ENCODE measurements around the gene PIGQ.

Gene PIGQ

DNA sequence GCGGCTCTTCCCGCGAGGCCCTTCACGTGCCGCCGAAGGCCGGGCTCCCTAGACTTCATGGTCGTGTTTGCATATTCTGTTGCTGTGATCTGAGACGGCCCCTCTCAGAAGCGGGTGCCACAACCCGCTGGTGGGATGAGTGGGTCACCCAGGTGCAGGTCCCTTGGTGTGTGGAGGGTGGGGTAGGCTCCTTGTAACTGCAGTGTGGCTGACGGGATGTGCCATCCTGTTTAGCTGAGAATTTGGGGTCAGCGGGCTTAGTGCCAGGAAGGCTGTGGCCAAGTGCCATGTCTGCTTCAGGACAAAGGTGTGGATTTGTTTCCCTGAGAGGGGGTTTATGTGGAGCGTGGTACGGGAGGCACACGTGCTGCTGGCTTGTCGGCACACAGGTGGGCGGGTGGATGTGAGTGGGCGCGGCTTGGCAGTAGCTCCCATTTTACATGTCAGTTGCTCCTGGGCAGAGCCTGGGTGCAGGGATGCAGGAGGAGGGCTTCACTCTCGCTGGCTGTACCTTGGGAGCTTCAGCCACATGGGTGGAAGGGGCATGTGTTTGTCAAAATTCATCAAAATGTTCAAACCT is 51.8 kb downstream of the PIGQ start:
- Histone ChIP-seq H3K36me3 (ENCODE audit: control insufficient read depth, insufficient read depth, low read length) (peaks cover 4% of the 10 kb centered on the region), H3K4me3 (ENCODE audit: insufficient read depth, low read depth, low read length, poor library complexity, severe bottlenecking) (no peak overlapping the region), H3K9me3 (ENCODE audit: control insufficient read depth, low read length) (no peaks in the 10 kb centered on the region), H3K4me1 (ENCODE audit: control insufficient read depth, insufficient read depth, low read length, poor library complexity, severe bottlenecking) (no peaks in the 10 kb centered on the region), H3K27ac (ENCODE audit: insufficient read depth, low read length, poor library complexity, severe bottlenecking) (no peak overlapping the region), H3K27me3 (replicated peaks; ENCODE audit: control insufficient read depth, insufficient read depth, low read length, poor library complexity, severe bottlenecking) (no peaks in the 10 kb centered on the region)
- no peak for DNase-seq

DNA sequence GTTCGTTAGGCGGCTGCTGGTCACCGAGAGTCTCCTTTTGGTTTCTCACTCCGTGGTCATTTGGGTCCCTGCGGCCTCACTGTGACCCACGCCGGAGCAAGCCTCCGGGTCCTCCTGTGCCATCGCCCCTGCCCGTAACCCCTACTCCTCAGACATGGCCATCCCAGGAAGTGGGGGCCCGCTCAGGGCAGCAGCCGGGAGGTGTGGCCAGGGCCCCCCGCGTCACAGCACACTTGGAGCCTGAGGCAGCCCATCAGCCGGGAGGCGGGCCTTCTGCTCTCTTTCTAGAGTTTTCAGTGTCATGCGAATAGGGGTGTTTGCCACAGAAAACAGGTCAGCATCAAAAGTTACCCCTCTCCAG is 53.1 kb downstream of the PIGQ start:
- Histone ChIP-seq H3K4me3 (ENCODE audit: insufficient read depth, low read depth, low read length, poor library complexity, severe bottlenecking) (no peak overlapping the region), H3K27ac (ENCODE audit: insufficient read depth, low read length, poor library complexity, severe bottlenecking) (no peak overlapping the region), H3K4me1 (ENCODE audit: control insufficient read depth, insufficient read depth, low read length, poor library complexity, severe bottlenecking) (no peaks in the 10 kb centered on the region), H3K27me3 (replicated peaks; ENCODE audit: control insufficient read depth, insufficient read depth, low read length, poor library complexity, severe bottlenecking) (no peaks in the 10 kb centered on the region), H3K9me3 (ENCODE audit: control insufficient read depth, low read length) (no peaks in the 10 kb centered on the region), H3K36me3 (ENCODE audit: control insufficient read depth, insufficient read depth, low read length) (peaks cover 8% of the 10 kb centered on the region)
- no peak for DNase-seq

GRCh38 chr16:624526-625070 is 54.8 kb downstream of the PIGQ start:
- Histone ChIP-seq H3K27ac (ENCODE audit: insufficient read depth, low read length, poor library complexity, severe bottlenecking) (no peak overlapping the region), H3K4me3 (ENCODE audit: insufficient read depth, low read depth, low read length, poor library complexity, severe bottlenecking) (no peak overlapping the region), H3K4me1 (ENCODE audit: control insufficient read depth, insufficient read depth, low read length, poor library complexity, severe bottlenecking) (no peaks in the 10 kb centered on the region), H3K9me3 (ENCODE audit: control insufficient read depth, low read length) (no peaks in the 10 kb centered on the region), H3K27me3 (replicated peaks; ENCODE audit: control insufficient read depth, insufficient read depth, low read length, poor library complexity, severe bottlenecking) (no peaks in the 10 kb centered on the region), H3K36me3 (ENCODE audit: control insufficient read depth, insufficient read depth, low read length) (peaks cover 11% of the 10 kb centered on the region)
- DNase-seq = no peak

GRCh38 chr16:625117-625976 is 55.6 kb downstream of the PIGQ start:
- DNase-seq = no peak
- H3K4me1 ChIP-seq (ENCODE audit: control insufficient read depth, insufficient read depth, low read length, poor library complexity, severe bottlenecking) = no peaks in the 10 kb centered on the region
- H3K27ac ChIP-seq (ENCODE audit: insufficient read depth, low read length, poor library complexity, severe bottlenecking) = no peak overlapping the region
- H3K4me3 ChIP-seq (ENCODE audit: insufficient read depth, low read depth, low read length, poor library complexity, severe bottlenecking) = no peak overlapping the region
- H3K9me3 ChIP-seq (ENCODE audit: control insufficient read depth, low read length) = no peaks in the 10 kb centered on the region
- H3K27me3 ChIP-seq (replicated peaks; ENCODE audit: control insufficient read depth, insufficient read depth, low read length, poor library complexity, severe bottlenecking) = no peaks in the 10 kb centered on the region
- peaks cover 11% of the 10 kb centered on the region for H3K36me3 ChIP-seq (ENCODE audit: control insufficient read depth, insufficient read depth, low read length)

- Histone ChIP-seq H3K9me3 (ENCODE audit: control insufficient read depth, low read length) (no peaks in the 10 kb centered on the region), H3K36me3 (ENCODE audit: control insufficient read depth, insufficient read depth, low read length) (peaks cover 11% of the 10 kb centered on the region), H3K27me3 (replicated peaks; ENCODE audit: control insufficient read depth, insufficient read depth, low read length, poor library complexity, severe bottlenecking) (no peaks in the 10 kb centered on the region), H3K4me3 (ENCODE audit: insufficient read depth, low read depth, low read length, poor library complexity, severe bottlenecking) (no peak overlapping the region), H3K27ac (ENCODE audit: insufficient read depth, low read length, poor library complexity, severe bottlenecking) (no peak overlapping the region), H3K4me1 (ENCODE audit: control insufficient read depth, insufficient read depth, low read length, poor library complexity, severe bottlenecking) (no peaks in the 10 kb centered on the region)
- no peak for DNase-seq
Observed at GRCh38 chr16:625977-626765, 56.4 kb downstream of the PIGQ start.

DNA sequence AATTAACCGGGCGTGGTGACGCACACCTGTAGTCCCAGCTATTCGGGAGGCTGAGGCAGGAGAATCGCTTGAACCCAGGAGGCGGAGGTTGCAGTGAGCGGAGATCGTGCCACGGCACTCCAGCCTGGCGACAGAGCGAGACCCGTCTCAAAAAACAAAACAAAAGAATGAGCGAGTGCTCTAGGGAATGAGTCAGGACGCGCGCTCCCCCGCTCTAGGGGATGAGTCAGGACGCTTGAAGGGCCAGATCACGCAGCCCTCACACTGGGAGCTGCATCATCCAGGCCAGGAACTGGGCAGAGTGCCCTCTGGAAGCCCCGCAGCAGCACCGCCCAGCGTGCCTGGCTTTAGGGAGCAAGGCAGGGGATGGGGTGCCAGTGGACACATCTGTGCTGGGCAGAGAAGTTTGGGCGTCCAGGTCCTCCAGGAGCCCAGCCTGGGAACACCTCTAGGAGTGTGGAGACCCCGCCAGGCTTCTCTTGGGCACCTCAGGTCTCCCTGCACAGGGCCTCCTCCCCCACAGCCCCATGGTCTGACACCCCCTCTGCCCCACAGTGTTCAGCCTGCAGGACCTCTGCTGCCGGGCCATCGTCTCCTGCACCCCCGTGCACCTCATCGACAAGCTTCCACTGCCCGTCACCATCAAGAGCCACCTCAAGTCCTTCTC is 57.2 kb downstream of the PIGQ start:
- DNase-seq = no peak
- H3K4me1 ChIP-seq (ENCODE audit: control insufficient read depth, insufficient read depth, low read length, poor library complexity, severe bottlenecking) = no peaks in the 10 kb centered on the region
- H3K4me3 ChIP-seq (ENCODE audit: insufficient read depth, low read depth, low read length, poor library complexity, severe bottlenecking) = no peak overlapping the region
- H3K27ac ChIP-seq (ENCODE audit: insufficient read depth, low read length, poor library complexity, severe bottlenecking) = no peak overlapping the region
- peaks cover 11% of the 10 kb centered on the region for H3K36me3 ChIP-seq (ENCODE audit: control insufficient read depth, insufficient read depth, low read length)
- H3K27me3 ChIP-seq (replicated peaks; ENCODE audit: control insufficient read depth, insufficient read depth, low read length, poor library complexity, severe bottlenecking) = no peaks in the 10 kb centered on the region
- H3K9me3 ChIP-seq (ENCODE audit: control insufficient read depth, low read length) = no peaks in the 10 kb centered on the region

DNA sequence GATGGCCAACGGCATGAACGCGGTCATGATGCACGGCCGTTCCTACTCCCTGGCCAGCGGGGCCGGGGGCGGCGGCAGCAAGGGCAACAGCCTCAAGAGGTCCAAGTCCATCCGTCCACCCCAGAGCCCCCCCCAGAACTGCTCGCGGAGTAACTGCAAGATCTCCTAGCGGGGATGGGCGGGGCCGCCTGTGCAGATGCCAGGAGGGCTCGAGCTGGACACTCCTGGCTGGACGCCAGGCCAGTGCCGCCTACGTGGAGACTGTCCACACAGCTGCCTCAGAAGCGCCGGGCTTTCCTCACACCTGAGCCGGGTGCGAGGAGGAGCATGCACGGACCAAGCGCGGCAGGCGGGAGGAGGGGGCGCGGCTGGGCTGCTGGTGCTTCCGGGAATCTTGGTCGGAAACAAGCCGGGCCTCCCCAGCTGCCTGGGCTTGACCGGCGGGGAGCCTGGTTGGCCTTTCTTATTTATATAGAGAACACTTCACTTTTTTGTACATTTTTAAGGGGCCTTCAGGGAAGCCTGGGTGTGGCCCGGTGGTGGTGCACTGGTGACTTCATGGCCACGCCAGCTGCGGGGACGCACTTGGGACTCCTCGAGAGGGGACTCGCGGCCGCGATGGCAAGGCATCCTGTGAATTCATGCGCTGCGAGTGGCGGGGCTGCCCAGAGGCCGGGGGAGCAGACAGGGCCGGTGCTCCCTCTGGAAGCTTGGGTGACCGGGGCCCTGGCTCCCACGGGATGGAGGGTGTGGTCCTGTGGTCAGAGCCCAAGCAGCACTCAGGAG is 57.9 kb downstream of the PIGQ start:
- H3K27me3 ChIP-seq (replicated peaks; ENCODE audit: control insufficient read depth, insufficient read depth, low read length, poor library complexity, severe bottlenecking) = no peaks in the 10 kb centered on the region
- no peak overlapping the region for H3K4me3 ChIP-seq (ENCODE audit: insufficient read depth, low read depth, low read length, poor library complexity, severe bottlenecking)
- H3K9me3 ChIP-seq (ENCODE audit: control insufficient read depth, low read length) = no peaks in the 10 kb centered on the region
- no peaks in the 10 kb centered on the region for H3K4me1 ChIP-seq (ENCODE audit: control insufficient read depth, insufficient read depth, low read length, poor library complexity, severe bottlenecking)
- no peak for DNase-seq
- peaks cover 11% of the 10 kb centered on the region for H3K36me3 ChIP-seq (ENCODE audit: control insufficient read depth, insufficient read depth, low read length)
- H3K27ac ChIP-seq (ENCODE audit: insufficient read depth, low read length, poor library complexity, severe bottlenecking) = no peak overlapping the region

- Histone ChIP-seq H3K27me3 (replicated peaks; ENCODE audit: control insufficient read depth, insufficient read depth, low read length, poor library complexity, severe bottlenecking) (no peaks in the 10 kb centered on the region), H3K4me1 (ENCODE audit: control insufficient read depth, insufficient read depth, low read length, poor library complexity, severe bottlenecking) (no peaks in the 10 kb centered on the region), H3K4me3 (ENCODE audit: insufficient read depth, low read depth, low read length, poor library complexity, severe bottlenecking) (no peak overlapping the region), H3K9me3 (ENCODE audit: control insufficient read depth, low read length) (no peaks in the 10 kb centered on the region), H3K36me3 (ENCODE audit: control insufficient read depth, insufficient read depth, low read length) (peaks cover 11% of the 10 kb centered on the region), H3K27ac (ENCODE audit: insufficient read depth, low read length, poor library complexity, severe bottlenecking) (no peak overlapping the region)
- no peak for DNase-seq
Observed at GRCh38 chr16:628321-629061, 58.7 kb downstream of the PIGQ start.

Measured in effector memory CD4-positive, alpha-beta T cell (primary cell).